ENCODE measurements around the gene MIX23.

MIX23 gene

DNA sequence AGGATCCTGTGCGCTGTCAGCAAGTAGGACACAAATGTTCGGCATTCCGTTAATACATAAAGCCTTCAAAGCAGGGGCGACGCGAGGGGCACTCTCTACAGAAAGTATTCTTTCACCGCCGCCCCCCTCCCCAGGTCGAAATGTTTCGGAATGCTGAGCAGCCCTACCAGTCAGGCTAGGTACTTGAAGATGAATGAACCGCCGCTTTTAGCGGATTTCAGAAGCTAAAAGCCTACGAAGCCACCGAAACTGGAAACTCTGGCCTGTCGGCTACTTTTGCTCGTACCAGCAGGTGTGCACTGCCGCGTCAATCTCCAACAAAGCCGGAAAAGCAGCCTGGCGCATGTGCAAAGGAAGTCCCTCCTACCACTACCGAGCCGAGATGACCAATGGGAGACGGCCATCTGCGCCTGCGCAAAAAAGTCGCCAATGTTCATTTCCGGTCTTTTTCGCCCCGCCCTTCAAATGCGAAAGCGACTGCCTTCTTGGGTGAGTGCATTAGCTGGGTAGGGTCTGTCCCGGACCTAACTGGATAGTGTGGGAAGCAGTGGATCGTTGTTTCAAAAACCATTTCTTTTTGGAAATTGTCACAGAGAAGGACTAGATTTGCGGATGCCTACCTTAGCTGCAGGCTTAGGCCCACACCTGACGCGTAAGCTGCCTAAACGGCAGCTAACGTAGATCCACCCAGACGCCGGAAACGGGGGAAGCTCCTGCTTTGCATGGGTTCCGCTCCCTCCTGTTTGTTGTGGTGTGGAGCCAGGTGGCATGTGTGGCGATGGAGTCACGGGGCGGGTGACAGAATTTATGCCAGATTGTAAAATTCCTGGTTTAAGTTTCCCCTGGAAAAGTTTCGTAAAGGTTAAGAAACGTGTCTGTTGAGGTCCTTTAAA, 33.0 kb upstream of the MIX23 start, which contains the start of gene WDR5B:
Gene WDR5B (minus strand): TSS at position 301 of the 893 bp plus-strand sequence. CDS start 534 bp downstream, outside the sequence.
- TF ChIP-seq, protein P1, sequence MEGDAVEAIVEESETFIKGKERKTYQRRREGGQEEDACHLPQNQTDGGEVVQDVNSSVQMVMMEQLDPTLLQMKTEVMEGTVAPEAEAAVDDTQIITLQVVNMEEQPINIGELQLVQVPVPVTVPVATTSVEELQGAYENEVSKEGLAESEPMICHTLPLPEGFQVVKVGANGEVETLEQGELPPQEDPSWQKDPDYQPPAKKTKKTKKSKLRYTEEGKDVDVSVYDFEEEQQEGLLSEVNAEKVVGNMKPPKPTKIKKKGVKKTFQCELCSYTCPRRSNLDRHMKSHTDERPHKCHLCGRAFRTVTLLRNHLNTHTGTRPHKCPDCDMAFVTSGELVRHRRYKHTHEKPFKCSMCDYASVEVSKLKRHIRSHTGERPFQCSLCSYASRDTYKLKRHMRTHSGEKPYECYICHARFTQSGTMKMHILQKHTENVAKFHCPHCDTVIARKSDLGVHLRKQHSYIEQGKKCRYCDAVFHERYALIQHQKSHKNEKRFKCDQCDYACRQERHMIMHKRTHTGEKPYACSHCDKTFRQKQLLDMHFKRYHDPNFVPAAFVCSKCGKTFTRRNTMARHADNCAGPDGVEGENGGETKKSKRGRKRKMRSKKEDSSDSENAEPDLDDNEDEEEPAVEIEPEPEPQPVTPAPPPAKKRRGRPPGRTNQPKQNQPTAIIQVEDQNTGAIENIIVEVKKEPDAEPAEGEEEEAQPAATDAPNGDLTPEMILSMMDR (IDR thresholded peaks at IDR 0.05; ENCODE audit: low read depth, low read length) = peak; percentile 2; the same call in 1 of the 2 replicates
- peak; percentile 93 for DNase-seq (ENCODE audit: extremely low read depth, low read depth)

DNA sequence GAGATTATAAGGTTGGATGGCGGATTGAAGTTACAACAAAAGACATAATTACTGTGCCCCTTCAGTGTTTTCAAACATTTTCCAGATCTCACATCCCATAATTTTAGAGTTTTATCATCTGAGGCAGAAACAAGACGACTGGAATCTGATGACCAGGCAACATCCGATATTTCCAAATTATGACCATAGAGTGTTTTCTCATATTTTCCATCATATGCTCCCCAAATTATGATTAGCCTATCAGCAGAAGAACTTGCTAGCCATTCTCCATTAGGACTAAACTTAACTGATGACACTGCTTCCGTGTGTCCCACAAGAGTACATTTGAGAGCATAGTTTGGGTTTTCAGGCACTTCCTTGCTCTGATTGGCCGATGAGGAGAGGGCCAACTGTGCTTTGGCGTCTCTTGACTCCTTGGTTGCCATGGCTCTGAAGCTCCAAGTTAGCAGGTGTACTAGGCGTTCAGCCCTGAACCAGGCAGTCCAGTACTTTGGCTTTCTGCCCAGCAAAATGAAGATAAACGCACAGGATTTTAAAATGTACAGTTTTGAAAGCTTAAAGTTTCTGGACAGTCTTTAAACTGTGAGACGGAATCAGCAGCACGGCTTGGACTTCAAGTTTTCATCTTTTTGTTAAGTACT, 32.2 kb upstream of the MIX23 start:
- no peak for DNase-seq (ENCODE audit: extremely low read depth, low read depth)
- TF ChIP-seq, protein P1 (IDR thresholded peaks at IDR 0.05; ENCODE audit: low read depth, low read length) = no peak

DNA sequence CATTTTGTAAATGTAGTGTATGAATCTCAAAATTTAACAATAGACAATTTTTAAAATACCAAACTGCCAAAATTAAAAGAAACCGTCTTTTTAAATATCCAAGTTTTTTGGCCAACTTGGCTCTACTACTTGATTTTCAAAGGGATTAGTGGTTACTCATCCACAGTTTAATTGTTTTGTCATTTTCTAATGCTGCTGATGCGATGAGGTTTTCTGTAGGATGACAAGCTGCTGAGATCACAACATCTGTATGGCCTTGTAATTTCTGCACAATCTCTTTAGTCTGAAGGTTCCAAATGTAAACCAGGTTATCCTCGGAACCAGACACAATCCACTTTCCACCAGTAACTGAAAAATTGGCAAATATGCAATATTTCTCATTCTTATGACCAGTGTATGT, 31.4 kb upstream of the MIX23 start:
- TF ChIP-seq, protein P1 (IDR thresholded peaks at IDR 0.05; ENCODE audit: low read depth, low read length) = no peak

DNA sequence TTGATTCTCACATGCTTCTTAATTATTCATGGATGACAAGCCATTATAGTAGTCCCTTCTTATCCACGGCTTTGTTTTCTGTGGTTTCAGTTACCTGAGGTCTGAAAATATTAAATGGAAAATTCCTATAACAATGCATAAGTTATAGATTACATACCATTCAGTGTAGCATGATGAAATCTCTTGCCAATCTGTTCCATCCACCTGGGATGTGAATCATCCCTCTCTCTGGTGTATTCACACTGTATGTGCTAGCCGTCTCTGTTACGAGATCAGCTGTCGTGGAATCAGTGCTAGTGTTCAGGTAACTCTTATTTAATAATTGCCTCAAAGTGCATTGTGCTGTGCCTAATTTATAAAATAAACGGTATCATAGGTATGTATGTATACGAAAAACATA, 27.6 kb upstream of the MIX23 start:
- TF ChIP-seq, protein P1 (IDR thresholded peaks at IDR 0.05; ENCODE audit: low read depth, low read length) = no peak
- no peak for DNase-seq (ENCODE audit: extremely low read depth, low read depth)

More for the DNA sequence above, 31.4 kb upstream of the MIX23 start:
- no peak for DNase-seq (ENCODE audit: extremely low read depth, low read depth)

DNA sequence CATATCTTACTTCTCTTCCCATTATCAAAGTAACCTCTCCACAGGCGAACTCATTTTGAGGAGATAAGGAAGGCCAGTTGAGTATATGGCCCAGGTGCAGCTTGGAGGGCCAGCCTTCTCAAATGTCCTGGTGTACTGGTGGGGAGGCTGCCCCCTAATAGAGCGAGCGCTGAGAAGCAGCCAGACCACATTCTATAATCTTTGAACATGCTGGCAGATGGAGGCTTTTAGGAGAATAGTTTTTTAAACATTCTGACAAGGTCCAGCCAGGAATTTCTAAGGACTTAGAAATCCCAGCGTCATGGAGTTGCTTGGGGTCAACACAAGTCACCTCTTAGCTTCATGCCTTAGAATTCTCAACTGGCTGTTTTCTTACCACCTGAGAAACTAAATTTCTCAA, 27.1 kb upstream of the MIX23 start:
- TF ChIP-seq, protein P1 (IDR thresholded peaks at IDR 0.05; ENCODE audit: low read depth, low read length) = no peak
- no peak for DNase-seq (ENCODE audit: extremely low read depth, low read depth)

DNA sequence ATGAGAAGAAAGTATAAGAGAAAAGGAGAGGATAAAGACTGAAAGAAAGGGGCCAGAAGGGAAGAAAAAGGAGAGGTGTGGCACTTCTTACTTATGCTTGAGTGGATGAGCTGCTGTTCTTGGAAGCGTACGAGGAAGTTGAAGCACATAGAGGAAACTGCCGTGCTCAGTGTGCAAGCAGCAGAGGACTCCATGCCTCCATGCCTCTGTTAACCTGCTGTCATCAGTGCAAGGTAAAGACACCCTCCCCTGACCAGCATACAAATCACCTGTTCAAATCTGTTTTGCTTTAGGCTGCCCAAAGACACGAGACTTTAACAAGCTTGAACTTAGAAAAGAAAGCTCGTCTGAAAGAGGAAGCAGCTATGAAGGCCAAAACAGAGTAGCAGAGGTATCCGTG, 26.4 kb upstream of the MIX23 start:
- DNase-seq (ENCODE audit: extremely low read depth, low read depth) = no peak
- TF ChIP-seq, protein P1 (IDR thresholded peaks at IDR 0.05; ENCODE audit: low read depth, low read length) = no peak

DNA sequence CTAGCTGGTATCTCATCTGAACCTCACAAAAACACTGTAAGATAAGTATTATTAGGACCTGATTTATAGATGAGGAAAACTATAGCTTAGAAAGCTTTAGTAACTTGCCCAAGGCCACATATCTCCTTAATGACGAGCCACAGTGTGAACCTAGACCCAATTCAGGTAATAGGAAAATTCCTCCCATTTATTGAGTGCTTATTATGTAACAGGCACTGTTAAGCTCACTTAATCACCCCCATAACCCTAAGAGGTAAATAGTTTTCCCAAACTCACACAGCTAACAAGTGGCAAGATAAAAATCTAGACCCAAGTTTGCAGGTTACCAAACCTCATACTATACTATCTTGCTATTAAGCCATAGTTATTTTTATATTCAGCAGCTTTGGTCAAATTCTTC, 24.9 kb upstream of the MIX23 start:
- no peak for DNase-seq (ENCODE audit: extremely low read depth, low read depth)
- TF ChIP-seq, protein P1 (IDR thresholded peaks at IDR 0.05; ENCODE audit: low read depth, low read length) = no peak

All from AG09319 (cell line).